Smooth muscle cell (in vitro differentiated cells): ENCODE results near the gene COA4. TPM values are rescaled to one million over a fixed set of nuclear protein-coding genes. Genes with fewer than 3 reads are reported as not detected.
"Not testable (repeated sequence)": the region's sequence is repeated elsewhere in the genome, so short reads cannot be mapped to it uniquely, and the experiment has no call there.

Experiments
- DNase-seq: peaks from one replicate; lab custom pipeline; 2025; ENCODE audit not compliant: unreplicated experiment; lab: John Stamatoyannopoulos, UW
- H2AFZ ChIP-seq: fragments of 200-600 bp; sonication (generic); 2 replicates; pipeline ENCODE4 v1.6.0; 2016; ENCODE audit warnings: antibody characterized with exemption, low read depth, mild to moderate bottlenecking
- H3F3A ChIP-seq: fragments of 200-600 bp; sonication (generic); 2 replicates; pipeline ENCODE4 v1.6.0; 2017; ENCODE audit warnings: antibody characterized with exemption, low read depth
- H3K27ac ChIP-seq: fragments of 200-600 bp; sonication (generic); 2 replicates; pipeline ENCODE4 v1.5.1; 2016; ENCODE audit warnings: low read depth, mild to moderate bottlenecking
- H3K27me3 ChIP-seq: fragments of 200-600 bp; sonication (generic); 2 replicates; pipeline ENCODE4 v1.6.1; 2016; ENCODE audit warnings: low read depth, mild to moderate bottlenecking
- H3K36me3 ChIP-seq: fragments of 200-600 bp; sonication (generic); 2 replicates; pipeline ENCODE4 v1.5.1; 2016; ENCODE audit warnings: low read depth
- H3K4me1 ChIP-seq: fragments of 200-600 bp; sonication (generic); 2 replicates; pipeline ENCODE4 v1.5.1; 2016; ENCODE audit warnings: low read depth
- H3K4me2 ChIP-seq: fragments of 200-600 bp; sonication (generic); 2 replicates; pipeline ENCODE4 v1.6.0; 2016; ENCODE audit warnings: mild to moderate bottlenecking
- H3K4me3 ChIP-seq: fragments of 200-600 bp; sonication (generic); 2 replicates; pipeline ENCODE4 v1.5.1; 2016; ENCODE audit warnings: mild to moderate bottlenecking
- H3K79me2 ChIP-seq: fragments of 200-600 bp; sonication (generic); 2 replicates; pipeline ENCODE4 v1.6.0; 2016; ENCODE audit warnings: low read depth, mild to moderate bottlenecking
- H3K9ac ChIP-seq: fragments of 200-600 bp; sonication (generic); 2 replicates; pipeline ENCODE4 v1.6.0; 2016; ENCODE audit warnings: low read depth
- H3K9me3 ChIP-seq: fragments of 200-600 bp; sonication (generic); replicated peaks from 2 replicates; pipeline ENCODE4 v1.5.1; 2016; ENCODE audit warnings: low read depth
- H4K20me1 ChIP-seq: fragments of 200-600 bp; sonication (generic); 2 replicates; pipeline ENCODE4 v1.6.0; 2016; ENCODE audit warnings: low read depth
- WGBS: methylation state at CpG from one replicate; pipeline ENCODE4 v1.1.7; 2016; ENCODE audit warnings: low lambda C conversion rate; 5-methylcytosine and 5-hydroxymethylcytosine counted together
- polyA plus RNA-seq: library from polyadenylated mRNA; unstranded; fragments of >200 nt; fragmentation: Nextera tagmentation; extraction: Ambion mirVana; gene quantifications from 2 replicates; pipeline ENCODE4 v1.2.1, GENCODE V29; 2016
- total RNA-seq: library from RNA; depleted of rRNA; stranded (reverse); fragments of >200 nt; gene quantifications from 2 replicates; pipeline ENCODE4 v1.2.3, GENCODE V29; 2014
- TF ChIP-seq, protein P1 (sequence below): fragments of 200-600 bp; sonication (generic); IDR thresholded peaks from 2 replicates; pipeline ENCODE4 v1.5.1; 2017; ENCODE audit warnings: borderline replicate concordance, mild to moderate bottlenecking, antibody characterized with exemption; ENCODE audit not compliant: insufficient read depth, poor library complexity, severe bottlenecking

COA4 gene
- total and polyA plus RNA-seq, 2 experiments from 2014 or later = 44.1 to 52.4 TPM

GRCh38 chr11:73889019-73889418 lies 12.4 kb upstream of the COA4 start:
- TF ChIP-seq, protein P1, sequence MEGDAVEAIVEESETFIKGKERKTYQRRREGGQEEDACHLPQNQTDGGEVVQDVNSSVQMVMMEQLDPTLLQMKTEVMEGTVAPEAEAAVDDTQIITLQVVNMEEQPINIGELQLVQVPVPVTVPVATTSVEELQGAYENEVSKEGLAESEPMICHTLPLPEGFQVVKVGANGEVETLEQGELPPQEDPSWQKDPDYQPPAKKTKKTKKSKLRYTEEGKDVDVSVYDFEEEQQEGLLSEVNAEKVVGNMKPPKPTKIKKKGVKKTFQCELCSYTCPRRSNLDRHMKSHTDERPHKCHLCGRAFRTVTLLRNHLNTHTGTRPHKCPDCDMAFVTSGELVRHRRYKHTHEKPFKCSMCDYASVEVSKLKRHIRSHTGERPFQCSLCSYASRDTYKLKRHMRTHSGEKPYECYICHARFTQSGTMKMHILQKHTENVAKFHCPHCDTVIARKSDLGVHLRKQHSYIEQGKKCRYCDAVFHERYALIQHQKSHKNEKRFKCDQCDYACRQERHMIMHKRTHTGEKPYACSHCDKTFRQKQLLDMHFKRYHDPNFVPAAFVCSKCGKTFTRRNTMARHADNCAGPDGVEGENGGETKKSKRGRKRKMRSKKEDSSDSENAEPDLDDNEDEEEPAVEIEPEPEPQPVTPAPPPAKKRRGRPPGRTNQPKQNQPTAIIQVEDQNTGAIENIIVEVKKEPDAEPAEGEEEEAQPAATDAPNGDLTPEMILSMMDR = no peak
- H3K4me2 ChIP-seq = no peak overlapping the region

DNA sequence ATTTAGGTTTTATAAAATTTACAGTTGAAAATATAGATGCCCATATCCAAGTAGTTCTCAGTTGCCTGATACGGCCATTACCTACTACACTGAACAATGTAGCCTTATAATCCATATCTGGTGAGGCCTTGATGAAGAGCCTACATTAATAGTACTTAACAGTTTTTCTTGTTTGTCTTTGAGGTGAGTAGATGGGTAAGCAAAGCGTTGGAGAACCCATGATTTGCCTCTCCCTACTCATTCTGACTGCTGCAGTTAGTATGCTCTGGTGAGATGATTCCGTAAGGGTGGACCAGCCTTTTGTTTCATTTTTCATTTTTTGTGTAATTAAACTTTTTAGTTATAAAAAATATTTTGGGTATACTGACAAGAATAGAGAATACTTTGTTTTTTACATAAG lies 11.6 kb upstream of the COA4 start:
- H3K4me1 ChIP-seq = no peaks in the 10 kb centered on the region
- WGBS = 92% methylated on average over 3 of the region's 3 CpGs

More at GRCh38 chr11:73889019-73889418, 12.4 kb upstream of the COA4 start:
- no peak overlapping the region for H3K9ac ChIP-seq
- WGBS = 83% methylated on average over 1 of the region's 1 CpG
- no peak overlapping the region for H3K27ac ChIP-seq
- no peaks in the 10 kb centered on the region for H3K79me2 ChIP-seq
- no peaks in the 10 kb centered on the region for H3F3A ChIP-seq
- no peaks in the 10 kb centered on the region for H3K36me3 ChIP-seq
- H3K4me3 ChIP-seq = no peak overlapping the region
- no peak for DNase-seq
- H2AFZ ChIP-seq = no peak overlapping the region
- no peaks in the 10 kb centered on the region for H3K4me1 ChIP-seq
- H4K20me1 ChIP-seq = no peaks in the 10 kb centered on the region
- no peaks in the 10 kb centered on the region for H3K9me3 ChIP-seq
- H3K27me3 ChIP-seq = no peaks in the 10 kb centered on the region

DNA sequence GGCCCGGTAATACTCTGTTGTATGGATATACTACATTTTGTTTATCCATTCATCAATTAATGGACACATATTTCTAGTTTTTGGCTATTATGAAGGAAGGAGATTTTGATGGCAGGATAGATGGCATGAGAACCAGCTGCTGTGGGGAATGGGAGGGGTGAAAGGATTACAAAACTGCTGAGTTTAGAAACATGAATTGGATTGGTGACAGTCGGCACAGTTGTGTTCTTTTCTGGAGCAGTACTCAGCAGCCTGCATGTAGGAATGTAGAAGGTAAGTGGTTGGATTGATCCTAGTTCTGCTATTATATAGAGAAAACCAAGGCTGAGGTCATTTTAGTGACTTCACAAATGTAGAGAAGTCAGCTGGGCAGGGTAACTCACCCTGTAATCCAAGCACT lies 7.2 kb upstream of the COA4 start:
- TF ChIP-seq, protein P1 = no peak
- Histone ChIP-seq H3K4me3 (no peak overlapping the region), H3K27me3 (no peaks in the 10 kb centered on the region), H3K27ac (no peak overlapping the region), H3K4me2 (no peak overlapping the region), H3K79me2 (no peaks in the 10 kb centered on the region), H2AFZ (no peak overlapping the region), H3F3A (no peaks in the 10 kb centered on the region), H4K20me1 (no peaks in the 10 kb centered on the region), H3K4me1 (no peaks in the 10 kb centered on the region), H3K36me3 (no peaks in the 10 kb centered on the region), H3K9me3 (no peaks in the 10 kb centered on the region), H3K9ac (no peak overlapping the region)
- WGBS = 98% methylated on average over 2 of the region's 2 CpGs
- DNase-seq = no peak

More for the DNA sequence above, 11.6 kb upstream of the COA4 start:
- H3K27me3 ChIP-seq = no peaks in the 10 kb centered on the region
- TF ChIP-seq, protein P1 = no peak
- H3K4me2 ChIP-seq = no peak overlapping the region
- no peak for DNase-seq
- H3K27ac ChIP-seq = no peak overlapping the region
- no peaks in the 10 kb centered on the region for H3K9me3 ChIP-seq
- no peaks in the 10 kb centered on the region for H3K36me3 ChIP-seq
- no peaks in the 10 kb centered on the region for H4K20me1 ChIP-seq
- H3K79me2 ChIP-seq = no peaks in the 10 kb centered on the region
- H3F3A ChIP-seq = no peaks in the 10 kb centered on the region
- no peak overlapping the region for H2AFZ ChIP-seq
- no peak overlapping the region for H3K9ac ChIP-seq
- no peak overlapping the region for H3K4me3 ChIP-seq

DNA sequence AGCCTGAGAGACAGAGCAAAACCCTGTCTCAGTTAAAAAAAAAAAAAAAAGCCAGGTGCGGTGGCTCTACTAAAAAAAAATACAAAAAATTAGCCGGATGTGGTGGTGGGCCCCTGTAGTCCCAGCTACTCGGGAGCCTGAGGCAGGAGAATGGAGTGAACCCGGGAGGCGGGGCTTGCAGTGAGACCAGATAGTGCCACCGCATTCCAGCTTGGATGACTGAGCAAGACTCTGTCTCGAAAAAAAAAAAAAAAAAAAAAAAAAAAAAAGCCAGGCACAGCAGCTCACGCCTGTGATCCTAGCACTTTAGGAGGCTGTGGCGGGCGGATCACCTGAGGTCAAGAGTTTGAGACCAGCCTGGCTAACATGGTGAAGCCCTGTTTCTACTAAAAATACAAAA lies 3.8 kb upstream of the COA4 start:
- peaks cover 12% of the 10 kb centered on the region for H3K4me1 ChIP-seq

More for the DNA sequence above, 3.8 kb upstream of the COA4 start:
- not testable (repeated sequence) for H3K27me3 ChIP-seq, H3K9me3 ChIP-seq, H3K27ac ChIP-seq, H3K36me3 ChIP-seq, H3K9ac ChIP-seq, H3F3A ChIP-seq, H3K4me3 ChIP-seq, H4K20me1 ChIP-seq, H2AFZ ChIP-seq, DNase-seq, H3K4me2 ChIP-seq
- peaks cover 10% of the 10 kb centered on the region for H3K79me2 ChIP-seq
- WGBS = 68% methylated on average over 10 of the region's 10 CpGs
